SK-N-SH (cell line): Measurements from ENCODE around the gene HECW1.

ENCODE experiments used
- CTCF ChIP-seq: fragments of 200-600 bp; sonication (generic); IDR thresholded peaks from 2 replicates; pipeline ENCODE4 v1.6.1; 2017; ENCODE audit warnings: antibody characterized with exemption, mild to moderate bottlenecking, moderate library complexity
- FOXJ3 ChIP-seq: sonication (generic); formaldehyde crosslinking; IDR thresholded peaks from 2 replicates; pipeline ENCODE4 v1.5.1; 2020; ENCODE audit warnings: mild to moderate bottlenecking, missing genetic modification reagents
- NRF1 ChIP-seq: IDR thresholded peaks from 2 replicates; pipeline ENCODE4 v1.6.1; 2012; ENCODE audit warnings: low read depth, mild to moderate bottlenecking, low read length
- RAD21 ChIP-seq: IDR thresholded peaks from 2 replicates; pipeline ENCODE4 v1.6.1; 2012; ENCODE audit warnings: mild to moderate bottlenecking, low read length
- RXRA ChIP-seq: IDR thresholded peaks from 2 replicates; pipeline ENCODE4 v1.4.0; 2012; ENCODE audit warnings: low read depth, mild to moderate bottlenecking, borderline replicate concordance
- SMC3 ChIP-seq: IDR thresholded peaks from 2 replicates; pipeline ENCODE4 v1.6.1; 2012; ENCODE audit warnings: low read depth, low read length, improper control_type of control experiment
- TAF1 ChIP-seq: IDR thresholded peaks from 2 replicates; pipeline ENCODE4 v1.6.1; 2012; ENCODE audit warnings: low read depth, mild to moderate bottlenecking, low read length, moderate library complexity, borderline replicate concordance
- YY1 ChIP-seq: IDR thresholded peaks from 2 replicates; pipeline ENCODE4 v1.4.0; 2012; ENCODE audit warnings: low read depth, mild to moderate bottlenecking
- TF ChIP-seq, protein P1 (sequence below): fragments of 150-350 bp; IDR thresholded peaks from 2 replicates; pipeline ENCODE4 v1.6.1; 2016; ENCODE audit warnings: mild to moderate bottlenecking, low read depth, low read length

GRCh38 chr7:43465581-43466554, 353.4 kb downstream of the HECW1 start:
- TF ChIP-seq CTCF (no peak), RAD21 (no peak), FOXJ3 (CRISPR knock-in tag) (no peak), NRF1 (0 out of 2 replicates have a peak, but pooled peaks have one; percentile 2), YY1 (no peak), TAF1 (no peak), SMC3 (no peak), RXRA (no peak)
- TF ChIP-seq, protein P1, sequence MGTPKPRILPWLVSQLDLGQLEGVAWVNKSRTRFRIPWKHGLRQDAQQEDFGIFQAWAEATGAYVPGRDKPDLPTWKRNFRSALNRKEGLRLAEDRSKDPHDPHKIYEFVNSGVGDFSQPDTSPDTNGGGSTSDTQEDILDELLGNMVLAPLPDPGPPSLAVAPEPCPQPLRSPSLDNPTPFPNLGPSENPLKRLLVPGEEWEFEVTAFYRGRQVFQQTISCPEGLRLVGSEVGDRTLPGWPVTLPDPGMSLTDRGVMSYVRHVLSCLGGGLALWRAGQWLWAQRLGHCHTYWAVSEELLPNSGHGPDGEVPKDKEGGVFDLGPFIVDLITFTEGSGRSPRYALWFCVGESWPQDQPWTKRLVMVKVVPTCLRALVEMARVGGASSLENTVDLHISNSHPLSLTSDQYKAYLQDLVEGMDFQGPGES, result no peak
